Esophagus squamous epithelium (tissue), 5 donors: Measurements from ENCODE around the gene RNU6-7. TPM values are rescaled to one million over a fixed set of nuclear protein-coding genes. Genes with fewer than 3 reads are reported as not detected.

Experiments
- DNase-seq: peaks from one replicate; lab custom pipeline; 2025; lab: John Stamatoyannopoulos, UW
- H3K27ac ChIP-seq, 4 donors: fragments of 200-600 bp; sonication (generic); one replicate each; pipeline ENCODE4 v1.5.1; 2016 to 2019; ENCODE audit warnings: mild to moderate bottlenecking in 1 of 4
- H3K27me3 ChIP-seq, 4 donors: fragments of 200-600 bp; sonication (generic); 1 replicate in 3 of 4; 2 replicates in 1 of 4; pipeline versions ENCODE4 v1.5.1 to v1.6.0; 2017 to 2021; ENCODE audit warnings: antibody characterized with exemption in 1 of 4
- H3K36me3 ChIP-seq, 3 donors: fragments of 200-600 bp; sonication (generic); one replicate each; pipeline ENCODE4 v1.5.1; 2016 to 2019
- H3K4me1 ChIP-seq, 3 donors: fragments of 200-600 bp; sonication (generic); one replicate each; pipeline ENCODE4 v1.5.1; 2017 to 2019
- H3K4me3 ChIP-seq, 4 donors: fragments of 200-600 bp; sonication (generic); 1 replicate in 3 of 4; 2 replicates in 1 of 4; pipeline ENCODE4 v1.5.1; 2016 to 2019; ENCODE audit warnings: mild to moderate bottlenecking in 2 of 4, moderate library complexity in 1 of 4
- H3K9me3 ChIP-seq, 3 donors: fragments of 200-600 bp; sonication (generic); one replicate each; pipeline ENCODE4 v1.5.1; 2016 to 2019
- POLR2A ChIP-seq, 4 donors: fragments of 450-650 bp; IDR thresholded peaks; one replicate each; pipeline ENCODE4 v1.6.1; 2017; ENCODE audit warnings: antibody characterized with exemption in 4 of 4, mild to moderate bottlenecking in 4 of 4, moderate library complexity in 3 of 4
- WGBS, 2 donors: methylation state at CpG; one replicate each; pipeline ENCODE4 v1.1.5; 2018; 5-methylcytosine and 5-hydroxymethylcytosine counted together
- intact Hi-C: fragments of 100-400 bp; cut with DNase I; formaldehyde crosslinking; loops from one replicate; pipeline ENCODE4 v1.15.0; 2022
- total RNA-seq, 4 donors: library from RNA; depleted of rRNA; stranded (reverse); fragments of >200 nt; gene quantifications; one replicate each; pipeline ENCODE4 v1.1.0, GENCODE V29; 2016
- TF ChIP-seq, protein P1 (sequence below), 6 experiments: fragments of 450-650 bp in 4 of 6; fragments of 200-600 bp in 2 of 6; sonication (generic) in 2 of 6; IDR thresholded peaks; one replicate each; pipeline ENCODE4 v1.5.1; 2016 to 2019; ENCODE audit warnings: antibody characterized with exemption in 6 of 6, mild to moderate bottlenecking in 4 of 6, moderate library complexity in 4 of 6
- donor health status: DM: yes; HTN: yes; CAD: no.

RNU6-7 gene
- total RNA-seq, 4 donors from 2014 or later, result not detected

DNA sequence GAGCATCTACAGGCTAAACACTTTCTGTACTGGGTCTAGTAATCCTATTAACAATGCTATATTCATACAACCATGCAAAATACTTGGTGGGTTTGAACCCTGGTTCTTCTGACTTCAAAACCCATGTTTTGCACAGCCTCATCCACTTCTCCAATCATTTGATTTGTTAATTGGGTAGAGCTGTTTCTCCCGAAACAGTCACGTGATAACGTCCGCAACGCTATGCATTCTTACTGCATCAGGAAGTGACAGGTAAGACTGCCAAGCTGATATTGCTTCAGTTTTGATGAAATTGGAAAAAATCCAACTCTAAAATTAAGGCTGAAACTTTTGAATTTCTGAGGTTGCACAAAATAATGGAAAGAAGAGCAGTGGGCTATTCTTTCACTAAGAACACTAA, 30.4 kb upstream of the RNU6-7 start:
- no peak for DNase-seq
- no peaks in the 10 kb centered on the region for H3K9me3 ChIP-seq
- H3K27me3 ChIP-seq, result no peaks in the 10 kb centered on the region
- no peaks in the 10 kb centered on the region for H3K4me1 ChIP-seq
- no peak overlapping the region for H3K27ac ChIP-seq
- WGBS, 2 donors, result 84 to 85% methylated on average over 5 of the region's 5 CpGs
- no peaks in the 10 kb centered on the region for H3K36me3 ChIP-seq
- no peak for TF ChIP-seq POLR2A (IDR thresholded peaks at IDR 0.05)
- TF ChIP-seq, protein P1, sequence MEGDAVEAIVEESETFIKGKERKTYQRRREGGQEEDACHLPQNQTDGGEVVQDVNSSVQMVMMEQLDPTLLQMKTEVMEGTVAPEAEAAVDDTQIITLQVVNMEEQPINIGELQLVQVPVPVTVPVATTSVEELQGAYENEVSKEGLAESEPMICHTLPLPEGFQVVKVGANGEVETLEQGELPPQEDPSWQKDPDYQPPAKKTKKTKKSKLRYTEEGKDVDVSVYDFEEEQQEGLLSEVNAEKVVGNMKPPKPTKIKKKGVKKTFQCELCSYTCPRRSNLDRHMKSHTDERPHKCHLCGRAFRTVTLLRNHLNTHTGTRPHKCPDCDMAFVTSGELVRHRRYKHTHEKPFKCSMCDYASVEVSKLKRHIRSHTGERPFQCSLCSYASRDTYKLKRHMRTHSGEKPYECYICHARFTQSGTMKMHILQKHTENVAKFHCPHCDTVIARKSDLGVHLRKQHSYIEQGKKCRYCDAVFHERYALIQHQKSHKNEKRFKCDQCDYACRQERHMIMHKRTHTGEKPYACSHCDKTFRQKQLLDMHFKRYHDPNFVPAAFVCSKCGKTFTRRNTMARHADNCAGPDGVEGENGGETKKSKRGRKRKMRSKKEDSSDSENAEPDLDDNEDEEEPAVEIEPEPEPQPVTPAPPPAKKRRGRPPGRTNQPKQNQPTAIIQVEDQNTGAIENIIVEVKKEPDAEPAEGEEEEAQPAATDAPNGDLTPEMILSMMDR (IDR thresholded peaks at IDR 0.05), result no peak
- no peak overlapping the region for H3K4me3 ChIP-seq
- intact Hi-C loops, result no loop called here

DNA sequence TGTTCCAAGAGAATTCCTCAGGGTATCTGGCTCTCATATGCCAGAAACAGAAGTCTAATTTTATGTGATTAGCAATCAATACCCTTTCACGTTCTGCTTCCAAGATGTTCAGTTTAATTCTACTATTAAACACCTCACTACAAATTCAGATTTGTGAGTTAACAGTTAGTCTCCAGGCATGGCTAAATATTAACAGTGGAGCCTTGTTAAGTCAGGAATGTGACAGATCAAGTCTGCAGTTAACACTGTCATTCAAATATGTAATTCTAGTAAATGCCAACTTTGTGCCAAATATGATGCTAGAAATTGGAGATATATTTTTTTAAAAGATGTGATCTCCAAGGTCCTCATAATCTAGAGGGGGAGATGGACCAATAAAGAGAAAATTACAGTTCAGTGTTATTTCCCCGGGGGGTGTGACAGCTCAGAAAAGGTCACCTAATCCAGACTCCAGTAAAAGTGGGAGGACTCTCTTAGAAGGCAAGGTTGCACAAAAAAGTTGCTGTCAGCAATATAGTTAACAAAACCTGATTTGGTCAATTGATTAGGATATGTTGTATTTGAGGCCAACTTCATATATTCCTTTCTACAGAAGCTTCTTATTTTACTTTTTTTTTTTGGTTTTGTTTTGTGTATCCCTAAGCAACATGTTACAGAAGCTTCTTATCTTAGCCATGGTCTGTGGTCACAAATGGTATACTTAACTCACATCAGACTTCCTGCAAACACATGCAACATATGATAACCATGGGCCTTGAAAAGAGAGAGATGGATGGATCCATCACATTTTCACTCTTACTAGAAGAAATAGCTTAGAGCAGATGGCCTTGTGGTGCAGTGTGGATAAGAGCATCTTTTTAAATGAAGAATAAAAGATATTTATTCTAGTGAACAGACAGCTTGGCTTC, 18.4 kb upstream of the RNU6-7 start:
- TF ChIP-seq, protein P1 (IDR thresholded peaks at IDR 0.05), result no peak
- no peak for TF ChIP-seq POLR2A (IDR thresholded peaks at IDR 0.05)
- intact Hi-C loops, result no loop called here
- no peak overlapping the region for H3K27ac ChIP-seq
- WGBS, 2 donors, result 81 to 88% methylated on average over 2 of the region's 2 CpGs
- H3K4me3 ChIP-seq, result no peak overlapping the region
- no peak for DNase-seq
- no peaks in the 10 kb centered on the region for H3K36me3 ChIP-seq
- H3K9me3 ChIP-seq, result peaks cover 0 to 13% (median 8%) of the 10 kb centered on the region in 3 donors
- no peaks in the 10 kb centered on the region for H3K27me3 ChIP-seq
- H3K4me1 ChIP-seq, result no peaks in the 10 kb centered on the region

DNA sequence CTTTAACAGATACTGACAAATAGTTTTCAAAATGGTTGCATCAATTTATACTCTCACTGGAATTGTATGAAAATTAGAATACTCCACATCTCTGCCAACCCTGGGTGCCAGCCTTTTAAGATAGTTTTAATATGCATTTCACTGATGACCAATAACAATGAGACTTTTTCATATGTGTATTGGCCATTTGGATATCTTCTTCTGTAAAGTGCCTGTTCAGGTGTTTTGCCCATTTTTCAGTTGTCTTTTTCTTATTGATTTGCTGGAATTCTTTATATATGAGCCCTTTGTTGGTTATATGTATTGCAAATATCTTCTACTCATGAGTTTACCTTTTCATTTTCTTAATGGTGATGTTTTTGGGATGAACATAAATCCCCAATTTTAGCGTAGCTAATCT, 16.7 kb upstream of the RNU6-7 start:
- DNase-seq, result no peak
- intact Hi-C loops, result no loop called here
- peaks cover 0 to 8% (median 7%) of the 10 kb centered on the region in 3 donors for H3K9me3 ChIP-seq
- whole genome bisulfite sequencing, 2 donors, result 94 to 96% methylated on average over 1 of the region's 1 CpG
- H3K27ac ChIP-seq, result no peak overlapping the region
- H3K36me3 ChIP-seq, result no peaks in the 10 kb centered on the region
- H3K4me3 ChIP-seq, result no peak overlapping the region
- no peaks in the 10 kb centered on the region for H3K27me3 ChIP-seq
- no peaks in the 10 kb centered on the region for H3K4me1 ChIP-seq
- TF ChIP-seq POLR2A (IDR thresholded peaks at IDR 0.05), result no peak
- TF ChIP-seq, protein P1 (IDR thresholded peaks at IDR 0.05), result no peak

DNA sequence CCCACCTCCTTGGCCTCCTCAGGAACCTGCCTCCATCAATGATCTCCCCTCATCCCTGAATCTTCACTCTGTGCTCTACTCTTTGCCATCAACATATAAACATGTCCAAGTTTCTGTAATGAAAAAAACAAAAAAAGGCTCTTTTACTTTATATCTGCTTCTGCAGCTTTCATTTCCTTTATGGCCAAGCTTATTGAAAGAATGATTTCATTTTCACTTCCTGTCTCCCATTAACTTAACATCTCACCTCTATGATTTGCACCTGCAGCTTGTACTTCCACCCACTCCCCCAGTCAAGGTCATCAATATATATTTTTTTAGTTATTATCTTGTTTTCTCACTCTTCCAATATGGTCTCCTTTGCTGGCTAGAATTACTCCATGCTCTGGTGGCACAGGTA, 15.6 kb upstream of the RNU6-7 start:
- Histone ChIP-seq H3K36me3 (no peaks in the 10 kb centered on the region), H3K9me3 (peaks cover 0 to 8% (median 7%) of the 10 kb centered on the region in 3 donors), H3K27me3 (no peaks in the 10 kb centered on the region), H3K27ac (no peak overlapping the region), H3K4me1 (no peaks in the 10 kb centered on the region), H3K4me3 (no peak overlapping the region)
- TF ChIP-seq POLR2A (IDR thresholded peaks at IDR 0.05), result no peak
- TF ChIP-seq, protein P1 (IDR thresholded peaks at IDR 0.05), result no peak
- intact Hi-C loops, result no loop called here
- DNase-seq, result no peak

DNA sequence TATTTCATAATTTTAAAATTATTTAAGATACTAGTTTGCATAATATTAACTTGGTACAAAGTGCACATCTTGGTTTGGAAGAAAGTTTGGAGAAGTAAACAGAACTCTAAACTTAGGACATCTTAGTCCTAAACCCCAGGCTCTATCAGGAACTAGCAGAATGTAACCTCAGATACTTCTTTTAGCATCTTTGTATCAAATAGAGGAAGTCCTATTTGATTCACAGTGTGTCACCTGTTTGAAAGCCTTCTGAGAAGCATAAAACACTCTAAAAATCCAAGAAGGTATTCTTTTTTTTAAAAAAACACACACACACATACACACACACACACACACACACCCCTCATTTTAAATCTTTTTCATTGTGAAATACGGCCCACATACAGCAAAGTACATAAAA, 12.0 kb upstream of the RNU6-7 start:
- TF ChIP-seq POLR2A (IDR thresholded peaks at IDR 0.05), result no peak
- TF ChIP-seq, protein P1 (IDR thresholded peaks at IDR 0.05), result no peak
- Histone ChIP-seq H3K27ac (no peak overlapping the region), H3K27me3 (no peaks in the 10 kb centered on the region), H3K9me3 (peaks cover 0 to 7% (median 3%) of the 10 kb centered on the region in 3 donors), H3K36me3 (no peaks in the 10 kb centered on the region), H3K4me3 (no peak overlapping the region), H3K4me1 (no peaks in the 10 kb centered on the region)
- intact Hi-C loops, result no loop called here
- WGBS, 2 donors, result 71 to 83% methylated on average over 1 of the region's 1 CpG
- no peak for DNase-seq
